Mesothelial cell of epicardium (in vitro differentiated cells): ENCODE data around the gene MTHFD2. TPM values are rescaled to one million over a fixed set of nuclear protein-coding genes. Genes with fewer than 3 reads are reported as not detected.

Experiments
- DNase-seq, 2 experiments: peaks; one replicate each; pipeline ENCODE4 v3.0.0; 2021; ENCODE audit warnings: low spot score in 2 of 2; ENCODE audit not compliant: unreplicated experiment in 2 of 2
- H3K27ac Mint-ChIP-seq: 2 replicates; pipeline ENCODE4 v1.8.0; 2021; ENCODE audit warnings: mixed read lengths
- H3K27me3 Mint-ChIP-seq: 2 replicates; pipeline ENCODE4 v1.8.0; 2021; ENCODE audit warnings: low read depth, mixed read lengths
- H3K36me3 Mint-ChIP-seq: 2 replicates; pipeline ENCODE4 v1.8.0; 2021; ENCODE audit warnings: mixed read lengths
- H3K4me1 Mint-ChIP-seq: 2 replicates; pipeline ENCODE4 v1.8.0; 2021; ENCODE audit warnings: mixed read lengths
- H3K4me3 Mint-ChIP-seq: 2 replicates; pipeline ENCODE4 v1.8.0; 2021; ENCODE audit warnings: mild to moderate bottlenecking, moderate library complexity, mixed read lengths
- H3K9me3 Mint-ChIP-seq: 2 replicates; pipeline ENCODE4 v1.8.0; 2021; ENCODE audit warnings: mixed read lengths
- CTCF ChIP-seq: fragments of 200-600 bp; sonication (generic); IDR thresholded peaks from one replicate; pipeline ENCODE4 v1.5.0; 2021; ENCODE audit warnings: antibody characterized with exemption; ENCODE audit not compliant: unreplicated experiment
- total RNA-seq: library from RNA; stranded (reverse); gene quantifications from 3 replicates; pipeline ENCODE4 v1.2.1, GENCODE V29; 2021

MTHFD2 gene
- total RNA-seq, 1 donor from 2014 or later = 39.1 TPM

- no peaks in the 10 kb centered on the region for H3K36me3 Mint-ChIP-seq
- no peak for DNase-seq
- H3K4me3 Mint-ChIP-seq = no peak overlapping the region
- no peak for TF ChIP-seq CTCF
- H3K27ac Mint-ChIP-seq = no peak overlapping the region
- H3K4me1 Mint-ChIP-seq = no peaks in the 10 kb centered on the region
- no peaks in the 10 kb centered on the region for H3K9me3 Mint-ChIP-seq
- no peaks in the 10 kb centered on the region for H3K27me3 Mint-ChIP-seq
Measured at GRCh38 chr2:74244286-74244685, 45.9 kb downstream of the MTHFD2 start.

- H3K4me3 Mint-ChIP-seq = no peak overlapping the region
Measured at GRCh38 chr2:74246496-74247195, 48.2 kb downstream of the MTHFD2 start.

GRCh38 chr2:74249406-74250122 lies 51.1 kb downstream of the MTHFD2 start:
- Mint-ChIP-seq H3K27me3 (no peaks in the 10 kb centered on the region), H3K9me3 (no peaks in the 10 kb centered on the region), H3K27ac (no peak overlapping the region), H3K36me3 (no peaks in the 10 kb centered on the region), H3K4me1 (no peaks in the 10 kb centered on the region), H3K4me3 (no peak overlapping the region)
- DNase-seq = no peak
- TF ChIP-seq CTCF = no peak

More at GRCh38 chr2:74246496-74247195, 48.2 kb downstream of the MTHFD2 start:
- Mint-ChIP-seq H3K27me3 (no peaks in the 10 kb centered on the region), H3K9me3 (no peaks in the 10 kb centered on the region), H3K27ac (no peak overlapping the region), H3K4me1 (no peaks in the 10 kb centered on the region), H3K36me3 (no peaks in the 10 kb centered on the region)
- TF ChIP-seq CTCF = no peak
- DNase-seq = no peak

GRCh38 chr2:74250189-74250631 lies 51.8 kb downstream of the MTHFD2 start:
- Mint-ChIP-seq H3K27ac (no peak overlapping the region), H3K9me3 (no peaks in the 10 kb centered on the region), H3K4me1 (no peaks in the 10 kb centered on the region), H3K27me3 (no peaks in the 10 kb centered on the region), H3K36me3 (no peaks in the 10 kb centered on the region), H3K4me3 (no peak overlapping the region)
- peak; percentile 73 for TF ChIP-seq CTCF
- DNase-seq = peak in 1 of 2 experiments; percentile 59

GRCh38 chr2:74252036-74252435 lies 53.6 kb downstream of the MTHFD2 start:
- no peaks in the 10 kb centered on the region for H3K27me3 Mint-ChIP-seq
- H3K27ac Mint-ChIP-seq = no peak overlapping the region
- no peaks in the 10 kb centered on the region for H3K4me1 Mint-ChIP-seq
- no peaks in the 10 kb centered on the region for H3K9me3 Mint-ChIP-seq
- TF ChIP-seq CTCF = no peak
- no peak overlapping the region for H3K4me3 Mint-ChIP-seq
- H3K36me3 Mint-ChIP-seq = no peaks in the 10 kb centered on the region
- DNase-seq = no peak
